GM12878 (cell line): ENCODE measurements around the gene MT1H.

Experiments
- CTCF ChIP-seq, 3 experiments: IDR thresholded peaks in 2 of 3; conservative IDR thresholded peaks in 1 of 3; 2 replicates each; pipeline ENCODE4 v1.5.1; 2011; ENCODE audit warnings: low read depth in 3 of 3, low read length in 3 of 3, mild to moderate bottlenecking in 3 of 3, control low read depth in 2 of 3, moderate library complexity in 2 of 3, inconsistent platforms in 1 of 3, mixed read lengths in 1 of 3; ENCODE audit not compliant: control insufficient read depth in 2 of 3, insufficient read depth in 1 of 3; ENCODE audit errors: extremely low read depth in 1 of 3
- DPF2 ChIP-seq: fragments of 450-650 bp; IDR thresholded peaks from 2 replicates; pipeline ENCODE4 v1.6.1; 2017; ENCODE audit warnings: mild to moderate bottlenecking
- FOXM1 ChIP-seq: IDR thresholded peaks from 2 replicates; pipeline ENCODE4 v1.6.1; 2012; ENCODE audit warnings: low read depth, mild to moderate bottlenecking, inconsistent platforms, low read length, moderate library complexity
- ZBTB33 ChIP-seq: fragments of 450-650 bp; IDR thresholded peaks from 2 replicates; pipeline ENCODE4 v1.6.1; 2017; ENCODE audit warnings: mild to moderate bottlenecking

- TF ChIP-seq CTCF (IDR thresholded peaks at IDR 0.05 in 2 of 3, conservative IDR thresholded peaks at IDR 0.05 in 1 of 3; ENCODE audit: control insufficient read depth in 2 of 3, extremely low read depth in 1 of 3, insufficient read depth in 1 of 3, low read depth in 3 of 3, low read length in 3 of 3) (no peak), FOXM1 (no peak), ZBTB33 (no peak), DPF2 (no peak)
These were observed 10.2 kb downstream of the MT1H start for GRCh38 chr16:56679818-56680217.
